ENCODE data around the gene SPATA17. TPM values are rescaled to one million over a fixed set of nuclear protein-coding genes. Genes with fewer than 3 reads are reported as not detected.

SPATA17 gene
- total and polyA plus RNA-seq, 10 of the 15 experiments (the other 5 are each of a cell fraction or from before 2014, with no cell fraction given) = 0.08 to 0.27 (median 0.11) TPM; not detected in 6

- no peaks in the 10 kb centered on the region for H3K79me2 ChIP-seq (ENCODE audit: control insufficient read depth, insufficient read depth, low read length)
- no peaks in the 10 kb centered on the region for H3K4me1 ChIP-seq (ENCODE audit: control insufficient read depth, insufficient read depth, low read length)
- DNase-seq (ENCODE audit: low read depth, low spot score) (no peak), FAIRE-seq (no peak), ATAC-seq (no peak)
- TF ChIP-seq CBFB (IDR thresholded peaks at IDR 0.05; ENCODE audit: low read depth) (no peak), NR2C2 (IDR thresholded peaks at IDR 0.05; ENCODE audit: borderline replicate concordance, control insufficient read depth, insufficient read length, low read depth) (no peak)
- POLR2A ChIA-PET = no interaction called here
- RAD21 ChIA-PET (ENCODE audit: unreplicated experiment) = no interaction called here
- no peaks in the 10 kb centered on the region for H3K9me3 ChIP-seq (replicated peaks; ENCODE audit: control insufficient read depth, insufficient read depth, low read length)
- 2% methylated on average over 2 of the region's 2 CpGs for WGBS (ENCODE audit: insufficient coverage, insufficient replicate concordance, low lambda C conversion rate, missing lambda C conversion rate)
- H3K4me3 ChIP-seq = no peak overlapping the region
- CTCF ChIA-PET = interaction anchor here (0.9 kb wide), 1 partner anchor 8 kb away, joined by 3 read pairs; no protein-coding TSS in a partner anchor
- in situ Hi-C loops (cut with MboI) = no loop called here
- H3K9ac ChIP-seq (ENCODE audit: control insufficient read depth, insufficient read depth, low read length) = no peak overlapping the region
- BruUV-seq (replicated peaks) = no TSS peak
- no peaks in the 10 kb centered on the region for H3K36me3 ChIP-seq (ENCODE audit: control insufficient read depth in 2 of 2, insufficient read depth in 2 of 2, low read length in 1 of 2)
- no peak overlapping the region for H3K4me2 ChIP-seq (ENCODE audit: control insufficient read depth, insufficient read depth)
- H2AFZ ChIP-seq (ENCODE audit: control insufficient read depth, low read depth, low read length) = no peak overlapping the region
- no peak overlapping the region for H3K27ac ChIP-seq (ENCODE audit: control insufficient read depth, insufficient read depth)
- intact Hi-C loops (cut with micrococcal nuclease; ENCODE audit: unreplicated experiment) = no loop called here
- SMC1A ChIA-PET (ENCODE audit: uncharacterized antibody, unreplicated experiment) = no interaction called here
- H3K27me3 ChIP-seq (replicated peaks in 1 of 2; ENCODE audit: control insufficient read depth in 2 of 2, insufficient read depth in 2 of 2, low read length in 1 of 2) = no peaks in the 10 kb centered on the region
- no peaks in the 10 kb centered on the region for H4K20me1 ChIP-seq (ENCODE audit: control insufficient read depth, insufficient read depth)
Observed at GRCh38 chr1:217891966-217892365, 260.8 kb downstream of the SPATA17 start.

- ChIA-PET CTCF (no interaction called here), SMC1A (ENCODE audit: uncharacterized antibody, unreplicated experiment) (no interaction called here)
- no TSS peak for BruUV-seq (replicated peaks)
- TF ChIP-seq ZBTB4 (CRISPR knock-in tag; IDR thresholded peaks at IDR 0.05) (no peak), KAT2A (conservative IDR thresholded peaks at IDR 0.05; ENCODE audit: control insufficient read depth, low read depth, low read length) (no peak), POLR2A (IDR thresholded peaks at IDR 0.05; ENCODE audit: low read depth, low read length) (no peak), HDAC6 (IDR thresholded peaks at IDR 0.05; ENCODE audit: unreplicated experiment) (no peak), RAD51 (IDR thresholded peaks at IDR 0.05) (no peak), EP300 (IDR thresholded peaks at IDR 0.05; ENCODE audit: borderline replicate concordance in 1 of 2, control insufficient read depth in 1 of 2, low read depth in 2 of 2, low read length in 2 of 2) (no peak)
- TF ChIP-seq, protein P1, sequence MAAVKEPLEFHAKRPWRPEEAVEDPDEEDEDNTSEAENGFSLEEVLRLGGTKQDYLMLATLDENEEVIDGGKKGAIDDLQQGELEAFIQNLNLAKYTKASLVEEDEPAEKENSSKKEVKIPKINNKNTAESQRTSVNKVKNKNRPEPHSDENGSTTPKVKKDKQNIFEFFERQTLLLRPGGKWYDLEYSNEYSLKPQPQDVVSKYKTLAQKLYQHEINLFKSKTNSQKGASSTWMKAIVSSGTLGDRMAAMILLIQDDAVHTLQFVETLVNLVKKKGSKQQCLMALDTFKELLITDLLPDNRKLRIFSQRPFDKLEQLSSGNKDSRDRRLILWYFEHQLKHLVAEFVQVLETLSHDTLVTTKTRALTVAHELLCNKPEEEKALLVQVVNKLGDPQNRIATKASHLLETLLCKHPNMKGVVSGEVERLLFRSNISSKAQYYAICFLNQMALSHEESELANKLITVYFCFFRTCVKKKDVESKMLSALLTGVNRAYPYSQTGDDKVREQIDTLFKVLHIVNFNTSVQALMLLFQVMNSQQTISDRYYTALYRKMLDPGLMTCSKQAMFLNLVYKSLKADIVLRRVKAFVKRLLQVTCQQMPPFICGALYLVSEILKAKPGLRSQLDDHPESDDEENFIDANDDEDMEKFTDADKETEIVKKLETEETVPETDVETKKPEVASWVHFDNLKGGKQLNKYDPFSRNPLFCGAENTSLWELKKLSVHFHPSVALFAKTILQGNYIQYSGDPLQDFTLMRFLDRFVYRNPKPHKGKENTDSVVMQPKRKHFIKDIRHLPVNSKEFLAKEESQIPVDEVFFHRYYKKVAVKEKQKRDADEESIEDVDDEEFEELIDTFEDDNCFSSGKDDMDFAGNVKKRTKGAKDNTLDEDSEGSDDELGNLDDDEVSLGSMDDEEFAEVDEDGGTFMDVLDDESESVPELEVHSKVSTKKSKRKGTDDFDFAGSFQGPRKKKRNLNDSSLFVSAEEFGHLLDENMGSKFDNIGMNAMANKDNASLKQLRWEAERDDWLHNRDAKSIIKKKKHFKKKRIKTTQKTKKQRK (IDR thresholded peaks at IDR 0.05; ENCODE audit: low read depth, low read length) = no peak
- TF ChIP-seq, protein P2, sequence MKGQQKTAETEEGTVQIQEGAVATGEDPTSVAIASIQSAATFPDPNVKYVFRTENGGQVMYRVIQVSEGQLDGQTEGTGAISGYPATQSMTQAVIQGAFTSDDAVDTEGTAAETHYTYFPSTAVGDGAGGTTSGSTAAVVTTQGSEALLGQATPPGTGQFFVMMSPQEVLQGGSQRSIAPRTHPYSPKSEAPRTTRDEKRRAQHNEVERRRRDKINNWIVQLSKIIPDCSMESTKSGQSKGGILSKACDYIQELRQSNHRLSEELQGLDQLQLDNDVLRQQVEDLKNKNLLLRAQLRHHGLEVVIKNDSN (IDR thresholded peaks at IDR 0.05; ENCODE audit: borderline replicate concordance, extremely low read length, insufficient read depth, low read depth, low read length) = no peak
Observed at GRCh38 chr1:217892750-217893149, 261.6 kb downstream of the SPATA17 start.

More at GRCh38 chr1:217892750-217893149, 261.6 kb downstream of the SPATA17 start:
- H3K27ac ChIP-seq (ENCODE audit: control insufficient read depth, insufficient read depth) = no peak overlapping the region
- POLR2A ChIA-PET = no interaction called here
- no peaks in the 10 kb centered on the region for H3K9me3 ChIP-seq (replicated peaks; ENCODE audit: control insufficient read depth, insufficient read depth, low read length)
- in situ Hi-C loops (cut with MboI) (no loop called here), intact Hi-C loops (cut with micrococcal nuclease; ENCODE audit: unreplicated experiment) (no loop called here)
- ATAC-seq = peak; percentile 64
- no peaks in the 10 kb centered on the region for H3K4me1 ChIP-seq (ENCODE audit: control insufficient read depth, insufficient read depth, low read length)
- no peaks in the 10 kb centered on the region for H4K20me1 ChIP-seq (ENCODE audit: control insufficient read depth, insufficient read depth)
- WGBS (ENCODE audit: insufficient coverage, insufficient replicate concordance, low lambda C conversion rate, missing lambda C conversion rate) = 0% methylated on average over 3 of the region's 3 CpGs
- FAIRE-seq = no peak
- no peak overlapping the region for H3K9ac ChIP-seq (ENCODE audit: control insufficient read depth, insufficient read depth, low read length)
- RAD21 ChIA-PET (ENCODE audit: unreplicated experiment) = no interaction called here
- H3K4me2 ChIP-seq (ENCODE audit: control insufficient read depth, insufficient read depth) = no peak overlapping the region
- H3K79me2 ChIP-seq (ENCODE audit: control insufficient read depth, insufficient read depth, low read length) = no peaks in the 10 kb centered on the region
- H3K4me3 ChIP-seq = no peak overlapping the region
- H3K36me3 ChIP-seq (ENCODE audit: control insufficient read depth in 2 of 2, insufficient read depth in 2 of 2, low read length in 1 of 2) = no peaks in the 10 kb centered on the region
- DNase-seq (ENCODE audit: low read depth, low spot score) = no peak
- no peaks in the 10 kb centered on the region for H3K27me3 ChIP-seq (replicated peaks in 1 of 2; ENCODE audit: control insufficient read depth in 2 of 2, insufficient read depth in 2 of 2, low read length in 1 of 2)
- no peak overlapping the region for H2AFZ ChIP-seq (ENCODE audit: control insufficient read depth, low read depth, low read length)

All from GM12878 (cell line).